ENCODE data around the gene NIPAL4. TPM values are rescaled to one million over a fixed set of nuclear protein-coding genes. Genes with fewer than 3 reads are reported as not detected.

Gene NIPAL4
- total RNA-seq, 1 experiment from 2014 or later = not detected

DNA sequence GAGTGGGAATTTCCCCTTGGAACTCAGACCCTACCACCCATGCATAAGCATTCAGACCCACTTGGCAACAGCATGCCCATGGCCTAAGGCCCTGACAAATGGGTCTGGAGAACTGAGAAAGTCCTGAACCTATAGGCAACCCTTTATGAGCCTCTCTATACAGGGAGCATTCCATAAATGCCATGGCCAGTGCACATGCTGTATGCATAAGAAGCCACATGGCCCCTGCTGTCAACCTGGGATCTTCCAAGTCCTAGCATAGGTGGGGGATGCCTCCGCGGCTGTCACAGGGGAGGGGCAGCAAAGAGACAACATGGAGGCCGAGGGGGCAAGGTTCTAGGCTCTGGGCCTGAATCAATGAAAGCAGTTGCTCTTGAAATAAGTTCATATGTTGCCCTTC is 8.2 kb upstream of the NIPAL4 start:
- no peaks in the 10 kb centered on the region for H3K9me3 Mint-ChIP-seq

More for the DNA sequence above, 8.2 kb upstream of the NIPAL4 start:
- H3K27ac ChIP-seq (ENCODE audit: insufficient read length, low read depth, low read length) = no peak overlapping the region
- DNase-seq = peak; percentile 28
- H3K4ac ChIP-seq (ENCODE audit: low read depth, low read length) = no peak overlapping the region
- no peak overlapping the region for H3K18ac ChIP-seq (ENCODE audit: insufficient read length, low read depth, low read length)
- H4K8ac ChIP-seq (replicated peaks; ENCODE audit: insufficient read length, low read depth, low read length) = no peak overlapping the region
- Mint-ChIP-seq H3K27ac (no peak overlapping the region; a peak in 1 of 7 replicates), H3K27me3 (ENCODE audit: low read depth) (no peaks in the 10 kb centered on the region), H3K4me3 (no peak overlapping the region), H3K36me3 (ENCODE audit: insufficient read depth in 1 of 3, low read depth in 3 of 3) (no peaks in the 10 kb centered on the region), H3K4me1 (0 out of 4 replicates have a peak, but pooled peaks cover 0 to 5% of the 10 kb centered on the region in 2 experiments)
- no peaks in the 10 kb centered on the region for H3K4me1 ChIP-seq (ENCODE audit: insufficient read depth, low read length)
- H2AFZ ChIP-seq (ENCODE audit: low read length) = no peak overlapping the region
- no peak overlapping the region for H3K56ac ChIP-seq (ENCODE audit: insufficient read length, low read depth, low read length)
- H3K23ac ChIP-seq (ENCODE audit: insufficient read length, low read depth, low read length) = no peak overlapping the region
- H3K79me2 ChIP-seq (ENCODE audit: insufficient read depth, low read length) = no peaks in the 10 kb centered on the region
- H2BK120ac ChIP-seq (ENCODE audit: low read depth, low read length, poor library complexity, severe bottlenecking) = no peak overlapping the region
- H2BK5ac ChIP-seq (ENCODE audit: insufficient read length, low read length) = no peak overlapping the region
- no peak overlapping the region for H2BK20ac ChIP-seq (ENCODE audit: low read depth, low read length, poor library complexity, severe bottlenecking)
- TF ChIP-seq, protein P1, sequence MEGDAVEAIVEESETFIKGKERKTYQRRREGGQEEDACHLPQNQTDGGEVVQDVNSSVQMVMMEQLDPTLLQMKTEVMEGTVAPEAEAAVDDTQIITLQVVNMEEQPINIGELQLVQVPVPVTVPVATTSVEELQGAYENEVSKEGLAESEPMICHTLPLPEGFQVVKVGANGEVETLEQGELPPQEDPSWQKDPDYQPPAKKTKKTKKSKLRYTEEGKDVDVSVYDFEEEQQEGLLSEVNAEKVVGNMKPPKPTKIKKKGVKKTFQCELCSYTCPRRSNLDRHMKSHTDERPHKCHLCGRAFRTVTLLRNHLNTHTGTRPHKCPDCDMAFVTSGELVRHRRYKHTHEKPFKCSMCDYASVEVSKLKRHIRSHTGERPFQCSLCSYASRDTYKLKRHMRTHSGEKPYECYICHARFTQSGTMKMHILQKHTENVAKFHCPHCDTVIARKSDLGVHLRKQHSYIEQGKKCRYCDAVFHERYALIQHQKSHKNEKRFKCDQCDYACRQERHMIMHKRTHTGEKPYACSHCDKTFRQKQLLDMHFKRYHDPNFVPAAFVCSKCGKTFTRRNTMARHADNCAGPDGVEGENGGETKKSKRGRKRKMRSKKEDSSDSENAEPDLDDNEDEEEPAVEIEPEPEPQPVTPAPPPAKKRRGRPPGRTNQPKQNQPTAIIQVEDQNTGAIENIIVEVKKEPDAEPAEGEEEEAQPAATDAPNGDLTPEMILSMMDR (conservative IDR thresholded peaks at IDR 0.05) = no peak
- H2BK12ac ChIP-seq (ENCODE audit: insufficient read length, low read depth, low read length) = no peak overlapping the region
- no CpG with 5 or more reads among the region's 3 CpGs for WGBS (ENCODE audit: extremely low coverage, insufficient read length, low lambda C conversion rate)
- H3K27me3 ChIP-seq (ENCODE audit: insufficient read depth, low read length) = no peaks in the 10 kb centered on the region
- no peak overlapping the region for H2BK15ac ChIP-seq (ENCODE audit: low read depth, low read length)
- no peak overlapping the region for H4K91ac ChIP-seq (ENCODE audit: insufficient read length, low read depth, low read length)
- H3K9me3 ChIP-seq (ENCODE audit: control insufficient read depth, low read depth, low read length) = no peaks in the 10 kb centered on the region
- no peaks in the 10 kb centered on the region for H4K20me1 ChIP-seq (ENCODE audit: control insufficient read depth, insufficient read depth, insufficient read length)
- no peak overlapping the region for H3K9ac ChIP-seq (ENCODE audit: extremely low read depth, insufficient read length, low read length)
- H4K5ac ChIP-seq (ENCODE audit: insufficient read length, low read depth, low read length) = no peak overlapping the region
- no peak overlapping the region for H2AK5ac ChIP-seq (ENCODE audit: insufficient read length, low read length)
- H3T11ph ChIP-seq (ENCODE audit: low read length) = no peak overlapping the region
- no peak overlapping the region for H3K14ac ChIP-seq (ENCODE audit: insufficient read depth, low read length)
- no peak overlapping the region for H3K4me2 ChIP-seq (ENCODE audit: insufficient read depth, insufficient read length, low read length)
- no peaks in the 10 kb centered on the region for H3K79me1 ChIP-seq (ENCODE audit: insufficient read depth, low read depth, low read length, poor library complexity, severe bottlenecking)
- H3K23me2 ChIP-seq (ENCODE audit: insufficient read length, low read depth, low read length, poor library complexity, severe bottlenecking) = no peaks in the 10 kb centered on the region
